Vagina (tissue), 2 donors: ENCODE measurements around the gene BSPH1.
"Not testable (repeated sequence)": the region's sequence is repeated elsewhere in the genome, so short reads cannot be mapped to it uniquely, and the experiment has no call there.

Source experiments
- POLR2A ChIP-seq, 2 donors: fragments of 450-650 bp; IDR thresholded peaks; one replicate each; pipeline ENCODE4 v1.6.1; 2017; ENCODE audit warnings: antibody characterized with exemption in 2 of 2, mild to moderate bottlenecking in 2 of 2, moderate library complexity in 2 of 2
- TF ChIP-seq, protein P1 (sequence below), 3 experiments: fragments of 450-650 bp in 2 of 3; fragments of 200-600 bp in 1 of 3; sonication (generic) in 1 of 3; IDR thresholded peaks; one replicate each; pipeline ENCODE4 v1.5.1; 2017 to 2019; ENCODE audit warnings: antibody characterized with exemption in 3 of 3, mild to moderate bottlenecking in 2 of 3, moderate library complexity in 2 of 3

- TF ChIP-seq POLR2A (IDR thresholded peaks at IDR 0.05): not testable (repeated sequence)
- TF ChIP-seq, protein P1, sequence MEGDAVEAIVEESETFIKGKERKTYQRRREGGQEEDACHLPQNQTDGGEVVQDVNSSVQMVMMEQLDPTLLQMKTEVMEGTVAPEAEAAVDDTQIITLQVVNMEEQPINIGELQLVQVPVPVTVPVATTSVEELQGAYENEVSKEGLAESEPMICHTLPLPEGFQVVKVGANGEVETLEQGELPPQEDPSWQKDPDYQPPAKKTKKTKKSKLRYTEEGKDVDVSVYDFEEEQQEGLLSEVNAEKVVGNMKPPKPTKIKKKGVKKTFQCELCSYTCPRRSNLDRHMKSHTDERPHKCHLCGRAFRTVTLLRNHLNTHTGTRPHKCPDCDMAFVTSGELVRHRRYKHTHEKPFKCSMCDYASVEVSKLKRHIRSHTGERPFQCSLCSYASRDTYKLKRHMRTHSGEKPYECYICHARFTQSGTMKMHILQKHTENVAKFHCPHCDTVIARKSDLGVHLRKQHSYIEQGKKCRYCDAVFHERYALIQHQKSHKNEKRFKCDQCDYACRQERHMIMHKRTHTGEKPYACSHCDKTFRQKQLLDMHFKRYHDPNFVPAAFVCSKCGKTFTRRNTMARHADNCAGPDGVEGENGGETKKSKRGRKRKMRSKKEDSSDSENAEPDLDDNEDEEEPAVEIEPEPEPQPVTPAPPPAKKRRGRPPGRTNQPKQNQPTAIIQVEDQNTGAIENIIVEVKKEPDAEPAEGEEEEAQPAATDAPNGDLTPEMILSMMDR (IDR thresholded peaks at IDR 0.05): peak in 1 of 3 experiments; percentile 93
Measured at GRCh38 chr19:47920107-47920506, 71.9 kb downstream of the BSPH1 start.
